ENCODE data around the gene KLHL13. TPM values are rescaled to one million over a fixed set of nuclear protein-coding genes. Genes with fewer than 3 reads are reported as not detected.

The KLHL13 gene
- total RNA-seq, 4 donors from 2014 or later, result 14.2 to 32.6 (median 21.8) TPM

DNA sequence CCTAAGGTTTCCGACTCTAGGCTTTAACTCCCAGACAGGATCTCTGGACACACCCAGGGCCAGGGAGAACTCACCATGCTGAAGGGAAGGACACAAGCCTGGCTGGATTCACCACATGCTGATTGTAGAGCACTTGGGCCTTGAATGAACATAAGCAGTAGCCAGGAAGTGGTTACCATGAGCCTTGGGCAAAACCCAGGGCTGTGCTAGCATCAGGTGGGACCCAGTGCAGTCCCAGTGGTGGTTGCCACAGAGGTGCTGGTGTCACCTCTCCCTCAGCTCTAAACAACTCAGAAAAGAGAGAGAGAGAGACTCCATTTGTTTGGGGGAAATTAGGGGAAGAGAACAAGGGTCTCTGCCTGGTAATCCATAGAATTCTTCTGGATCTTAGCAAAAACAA is 77.0 kb downstream of the KLHL13 start:
- WGBS, 2 donors (ENCODE audit: low coverage in 1 of 2), result 100% methylated on average over 1 of the region's 1 CpG; no CpG with 5 or more reads in 1 of the 2 donors
- H3K9me3 ChIP-seq, result no peaks in the 10 kb centered on the region
- H3K4me3 ChIP-seq, result no peak overlapping the region
- no peak overlapping the region for H3K27ac ChIP-seq
- no peaks in the 10 kb centered on the region for H3K4me1 ChIP-seq
- no peak for ATAC-seq
- H3K36me3 ChIP-seq, result no peaks in the 10 kb centered on the region
- no peak for TF ChIP-seq CTCF (IDR thresholded peaks at IDR 0.05)
- TF ChIP-seq POLR2AphosphoS5 (IDR thresholded peaks at IDR 0.05), result no peak
- no peak for TF ChIP-seq EP300 (IDR thresholded peaks at IDR 0.05)
- no peak for TF ChIP-seq POLR2A (IDR thresholded peaks at IDR 0.05)
- no peaks in the 10 kb centered on the region for H3K27me3 ChIP-seq

- WGBS, 2 donors (ENCODE audit: low coverage in 1 of 2), result 60% methylated on average over 1 of the region's 3 CpGs; no CpG with 5 or more reads in 1 of the 2 donors
- ATAC-seq, result no peak
Measured at GRCh38 chrX:118038614-118039365, 77.8 kb downstream of the KLHL13 start.

GRCh38 chrX:118026631-118027030 is 90.0 kb downstream of the KLHL13 start:
- no peak overlapping the region for H3K4me3 ChIP-seq
- no peaks in the 10 kb centered on the region for H3K27me3 ChIP-seq
- H3K27ac ChIP-seq, result no peak overlapping the region
- no peak for TF ChIP-seq POLR2AphosphoS5 (IDR thresholded peaks at IDR 0.05)
- TF ChIP-seq EP300 (IDR thresholded peaks at IDR 0.05), result no peak
- no peak for TF ChIP-seq POLR2A (IDR thresholded peaks at IDR 0.05)
- TF ChIP-seq CTCF (IDR thresholded peaks at IDR 0.05), result no peak
- WGBS, 2 donors (ENCODE audit: low coverage in 1 of 2), result 46% methylated on average over 1 of the region's 1 CpG; no CpG with 5 or more reads in 1 of the 2 donors
- no peaks in the 10 kb centered on the region for H3K9me3 ChIP-seq
- no peak for ATAC-seq
- no peaks in the 10 kb centered on the region for H3K4me1 ChIP-seq
- no peaks in the 10 kb centered on the region for H3K36me3 ChIP-seq

More at GRCh38 chrX:118038614-118039365, 77.8 kb downstream of the KLHL13 start:
- H3K4me1 ChIP-seq, result no peaks in the 10 kb centered on the region
- no peaks in the 10 kb centered on the region for H3K27me3 ChIP-seq
- H3K9me3 ChIP-seq, result no peaks in the 10 kb centered on the region
- H3K27ac ChIP-seq, result no peak overlapping the region
- H3K4me3 ChIP-seq, result no peak overlapping the region
- no peaks in the 10 kb centered on the region for H3K36me3 ChIP-seq
- TF ChIP-seq POLR2A (IDR thresholded peaks at IDR 0.05), result no peak
- no peak for TF ChIP-seq CTCF (IDR thresholded peaks at IDR 0.05)
- no peak for TF ChIP-seq EP300 (IDR thresholded peaks at IDR 0.05)
- no peak for TF ChIP-seq POLR2AphosphoS5 (IDR thresholded peaks at IDR 0.05)

DNA sequence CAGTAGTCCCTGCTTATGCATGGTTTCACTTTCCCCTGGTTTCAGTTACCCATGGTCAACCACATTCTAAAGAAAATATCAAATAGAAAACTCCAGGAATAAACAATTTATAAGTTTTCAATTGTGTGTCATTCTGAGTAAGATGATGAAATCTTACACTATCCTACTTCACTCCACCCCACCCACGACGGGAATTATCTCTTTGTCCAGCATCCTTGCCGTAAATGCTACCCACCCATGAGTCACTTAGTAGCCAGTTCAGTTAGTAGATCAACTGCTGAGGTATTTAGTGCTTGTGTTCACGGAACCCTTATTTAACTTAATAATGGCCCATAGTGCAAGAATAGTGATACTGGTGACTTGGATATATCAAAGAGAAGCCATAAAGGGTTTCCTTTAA is 91.4 kb downstream of the KLHL13 start:
- Histone ChIP-seq H3K36me3 (no peaks in the 10 kb centered on the region), H3K9me3 (no peaks in the 10 kb centered on the region), H3K4me3 (no peak overlapping the region), H3K4me1 (no peaks in the 10 kb centered on the region), H3K27ac (no peak overlapping the region), H3K27me3 (no peaks in the 10 kb centered on the region)
- WGBS, 2 donors (ENCODE audit: low coverage in 1 of 2), result 75 to 100% methylated on average over 1 to 3 of the region's 4 CpGs
- no peak for ATAC-seq
- TF ChIP-seq POLR2A (IDR thresholded peaks at IDR 0.05) (no peak), CTCF (IDR thresholded peaks at IDR 0.05) (no peak), POLR2AphosphoS5 (IDR thresholded peaks at IDR 0.05) (no peak), EP300 (IDR thresholded peaks at IDR 0.05) (no peak)

GRCh38 chrX:118024482-118024881 is 92.1 kb downstream of the KLHL13 start:
- no peaks in the 10 kb centered on the region for H3K9me3 ChIP-seq
- H3K27ac ChIP-seq, result no peak overlapping the region
- no peak for ATAC-seq
- WGBS, 2 donors (ENCODE audit: low coverage in 1 of 2), result 17 to 33% methylated on average over 1 of the region's 1 CpG
- no peaks in the 10 kb centered on the region for H3K4me1 ChIP-seq
- no peak overlapping the region for H3K4me3 ChIP-seq
- H3K36me3 ChIP-seq, result no peaks in the 10 kb centered on the region
- TF ChIP-seq CTCF (IDR thresholded peaks at IDR 0.05) (no peak), POLR2A (IDR thresholded peaks at IDR 0.05) (no peak), POLR2AphosphoS5 (IDR thresholded peaks at IDR 0.05) (no peak), EP300 (IDR thresholded peaks at IDR 0.05) (no peak)
- H3K27me3 ChIP-seq, result no peaks in the 10 kb centered on the region

Data from gastroesophageal sphincter (tissue), 4 donors.